ENCODE results near the gene ZNF471. TPM values are rescaled to one million over a fixed set of nuclear protein-coding genes. Genes with fewer than 3 reads are reported as not detected.

The ZNF471 gene
- total RNA-seq (1.4 TPM), polyA plus RNA-seq (4.6 TPM)
- long read RNA-seq, donor 1: 0 reads
- long read RNA-seq, donor 2, full-length matches to known transcripts: 1 of 1 reads
- long read RNA-seq, donor 2, partial matches to known transcripts: 0 of 1 reads
- long read RNA-seq, donor 2, other reads (novel, unspliced or antisense): 0 of 1 reads
- long read RNA-seq, donor 3, full-length matches to known transcripts: 2 of 2 reads
- long read RNA-seq, donor 3, partial matches to known transcripts: 0 of 2 reads
- long read RNA-seq, donor 3, other reads (novel, unspliced or antisense): 0 of 2 reads
- long read RNA-seq, donor 4, full-length matches to known transcripts: 1 of 1 reads
- long read RNA-seq, donor 4, partial matches to known transcripts: 0 of 1 reads
- long read RNA-seq, donor 4, other reads (novel, unspliced or antisense): 0 of 1 reads
- long read RNA-seq, donor 5: 0 reads
- long read RNA-seq, donor 6: 0 reads
- long read RNA-seq, donor 7: 0 reads
- long read RNA-seq, donor 8: 0 reads
- long read RNA-seq, donor 9: 0 reads
- long read RNA-seq, donor 10: 0 reads

GRCh38 chr19:56507446-56508289 is at the start of gene ZNF471:
ZNF471 (plus strand) TSS chr19:56507855; CDS start chr19:56511572, 3,717 bp downstream.
- no peaks in the 10 kb centered on the region for H3K27me3 ChIP-seq (ENCODE audit: control insufficient read depth in 2 of 2, insufficient read depth in 1 of 2, low read length in 1 of 2)
- H3K36me3 ChIP-seq (ENCODE audit: control insufficient read depth in 2 of 2, insufficient read depth in 2 of 2, low read length in 1 of 2): no peaks in the 10 kb centered on the region
- H3K4me3 ChIP-seq (ENCODE audit: low read length in 2 of 2): peak within 1 kb of the TSS; percentile 51 to 71
- H3K4me1 ChIP-seq (ENCODE audit: control insufficient read depth in 2 of 2, insufficient read depth in 2 of 2, low read length in 2 of 2): peaks cover 3 to 6% of the 10 kb centered on the region in 2 donors
- peak; percentile 74 to 93 (median 84) for DNase-seq (ENCODE audit: low read depth in 6 of 9, low spot score in 9 of 9)
- WGBS: 1% methylated on average over 74 of the region's 74 CpGs
- peak within 1 kb of the TSS; percentile 83 to 93 for H3K27ac ChIP-seq (ENCODE audit: low read depth in 1 of 2, low read length in 1 of 2)
- peaks cover 0 to 22% of the 10 kb centered on the region in 2 donors for H3K9me3 ChIP-seq (ENCODE audit: control insufficient read depth in 2 of 2, insufficient read depth in 1 of 2, low read length in 1 of 2)

- DNase-seq (ENCODE audit: low read depth in 6 of 9, low spot score in 9 of 9): no peak
- no peaks in the 10 kb centered on the region for H3K27me3 ChIP-seq (ENCODE audit: control insufficient read depth in 2 of 2, insufficient read depth in 1 of 2, low read length in 1 of 2)
- no peak overlapping the region for H3K4me3 ChIP-seq (ENCODE audit: low read length in 2 of 2)
- no peak overlapping the region for H3K27ac ChIP-seq (ENCODE audit: low read depth in 1 of 2, low read length in 1 of 2)
- H3K36me3 ChIP-seq (ENCODE audit: control insufficient read depth in 2 of 2, insufficient read depth in 2 of 2, low read length in 1 of 2): no peaks in the 10 kb centered on the region
- 93% methylated on average over 3 of the region's 3 CpGs for WGBS
- peaks cover 5 to 9% of the 10 kb centered on the region in 2 donors for H3K4me1 ChIP-seq (ENCODE audit: control insufficient read depth in 2 of 2, insufficient read depth in 2 of 2, low read length in 2 of 2)
- peaks cover 12 to 40% of the 10 kb centered on the region in 2 donors for H3K9me3 ChIP-seq (ENCODE audit: control insufficient read depth in 2 of 2, insufficient read depth in 1 of 2, low read length in 1 of 2)
Measured at GRCh38 chr19:56474308-56474707, 33.3 kb upstream of the ZNF471 start.

- H3K36me3 ChIP-seq (ENCODE audit: control insufficient read depth in 2 of 2, insufficient read depth in 2 of 2, low read length in 1 of 2): no peaks in the 10 kb centered on the region
- peaks cover 5 to 9% of the 10 kb centered on the region in 2 donors for H3K4me1 ChIP-seq (ENCODE audit: control insufficient read depth in 2 of 2, insufficient read depth in 2 of 2, low read length in 2 of 2)
- no peak overlapping the region for H3K27ac ChIP-seq (ENCODE audit: low read depth in 1 of 2, low read length in 1 of 2)
- H3K27me3 ChIP-seq (ENCODE audit: control insufficient read depth in 2 of 2, insufficient read depth in 1 of 2, low read length in 1 of 2): no peaks in the 10 kb centered on the region
- H3K4me3 ChIP-seq (ENCODE audit: low read length in 2 of 2): no peak overlapping the region
- H3K9me3 ChIP-seq (ENCODE audit: control insufficient read depth in 2 of 2, insufficient read depth in 1 of 2, low read length in 1 of 2): peaks cover 10 to 28% of the 10 kb centered on the region in 2 donors
- no peak for DNase-seq (ENCODE audit: low read depth in 6 of 9, low spot score in 9 of 9)
- 89% methylated on average over 10 of the region's 10 CpGs for WGBS
Measured at GRCh38 chr19:56476093-56476492, 31.6 kb upstream of the ZNF471 start.

GRCh38 chr19:56476651-56477428 is 30.8 kb upstream of the ZNF471 start, which contains the start of gene ZNF667:
ZNF667 (minus strand) TSS chr19:56477345; CDS start chr19:56462370, 14,975 bp downstream.
- under 1% methylated on average over 69 of the region's 69 CpGs for WGBS
- DNase-seq (ENCODE audit: low read depth in 6 of 9, low spot score in 9 of 9): peak in 7 of 9 donors; percentile 11 to 66 (median 25)
- Histone ChIP-seq H3K36me3 (ENCODE audit: control insufficient read depth in 2 of 2, insufficient read depth in 2 of 2, low read length in 1 of 2) (no peaks in the 10 kb centered on the region), H3K9me3 (ENCODE audit: control insufficient read depth in 2 of 2, insufficient read depth in 1 of 2, low read length in 1 of 2) (peaks cover 9 to 25% of the 10 kb centered on the region in 2 donors), H3K4me3 (ENCODE audit: low read length in 2 of 2) (peak within 1 kb of the TSS; percentile 53 to 62), H3K27ac (ENCODE audit: low read depth in 1 of 2, low read length in 1 of 2) (peak within 1 kb of the TSS; percentile 71 to 81), H3K4me1 (ENCODE audit: control insufficient read depth in 2 of 2, insufficient read depth in 2 of 2, low read length in 2 of 2) (peaks cover 5 to 9% of the 10 kb centered on the region in 2 donors), H3K27me3 (ENCODE audit: control insufficient read depth in 2 of 2, insufficient read depth in 1 of 2, low read length in 1 of 2) (no peaks in the 10 kb centered on the region)

GRCh38 chr19:56477429-56478338 is 30.0 kb upstream of the ZNF471 start:
- H3K4me1 ChIP-seq (ENCODE audit: control insufficient read depth in 2 of 2, insufficient read depth in 2 of 2, low read length in 2 of 2): peaks cover 5 to 9% of the 10 kb centered on the region in 2 donors
- H3K9me3 ChIP-seq (ENCODE audit: control insufficient read depth in 2 of 2, insufficient read depth in 1 of 2, low read length in 1 of 2): peaks cover 9 to 25% of the 10 kb centered on the region in 2 donors
- H3K27ac ChIP-seq (ENCODE audit: low read depth in 1 of 2, low read length in 1 of 2): peak overlapping the region in 1 of 2 donors; percentile 81
- no peaks in the 10 kb centered on the region for H3K36me3 ChIP-seq (ENCODE audit: control insufficient read depth in 2 of 2, insufficient read depth in 2 of 2, low read length in 1 of 2)
- no peaks in the 10 kb centered on the region for H3K27me3 ChIP-seq (ENCODE audit: control insufficient read depth in 2 of 2, insufficient read depth in 1 of 2, low read length in 1 of 2)
- peak; percentile 50 to 91 (median 75) for DNase-seq (ENCODE audit: low read depth in 6 of 9, low spot score in 9 of 9)
- H3K4me3 ChIP-seq (ENCODE audit: low read length in 2 of 2): peak overlapping the region; percentile 53 to 62
- 2% methylated on average over 80 of the region's 80 CpGs for WGBS

- no peaks in the 10 kb centered on the region for H3K36me3 ChIP-seq (ENCODE audit: control insufficient read depth in 2 of 2, insufficient read depth in 2 of 2, low read length in 1 of 2)
- no peak overlapping the region for H3K27ac ChIP-seq (ENCODE audit: low read depth in 1 of 2, low read length in 1 of 2)
- DNase-seq (ENCODE audit: low read depth in 6 of 9, low spot score in 9 of 9): no peak
- peaks cover 0 to 18% of the 10 kb centered on the region in 2 donors for H3K9me3 ChIP-seq (ENCODE audit: control insufficient read depth in 2 of 2, insufficient read depth in 1 of 2, low read length in 1 of 2)
- WGBS: 97% methylated on average over 3 of the region's 3 CpGs
- no peaks in the 10 kb centered on the region for H3K4me1 ChIP-seq (ENCODE audit: control insufficient read depth in 2 of 2, insufficient read depth in 2 of 2, low read length in 2 of 2)
- H3K27me3 ChIP-seq (ENCODE audit: control insufficient read depth in 2 of 2, insufficient read depth in 1 of 2, low read length in 1 of 2): no peaks in the 10 kb centered on the region
- no peak overlapping the region for H3K4me3 ChIP-seq (ENCODE audit: low read length in 2 of 2)
Measured at GRCh38 chr19:56491399-56491798, 16.3 kb upstream of the ZNF471 start.

- Histone ChIP-seq H3K4me1 (ENCODE audit: control insufficient read depth in 2 of 2, insufficient read depth in 2 of 2, low read length in 2 of 2) (peaks cover 3 to 6% of the 10 kb centered on the region in 2 donors), H3K4me3 (ENCODE audit: low read length in 2 of 2) (no peak overlapping the region), H3K36me3 (ENCODE audit: control insufficient read depth in 2 of 2, insufficient read depth in 2 of 2, low read length in 1 of 2) (no peaks in the 10 kb centered on the region), H3K27ac (ENCODE audit: low read depth in 1 of 2, low read length in 1 of 2) (no peak overlapping the region), H3K9me3 (ENCODE audit: control insufficient read depth in 2 of 2, insufficient read depth in 1 of 2, low read length in 1 of 2) (peaks cover 0 to 22% of the 10 kb centered on the region in 2 donors), H3K27me3 (ENCODE audit: control insufficient read depth in 2 of 2, insufficient read depth in 1 of 2, low read length in 1 of 2) (no peaks in the 10 kb centered on the region)
- DNase-seq (ENCODE audit: low read depth in 6 of 9, low spot score in 9 of 9): no peak
- WGBS: 93% methylated on average over 2 of the region's 2 CpGs
Measured at GRCh38 chr19:56504581-56504980, 3.1 kb upstream of the ZNF471 start.
